ENCODE data around the gene ANO1. TPM values are rescaled to one million over a fixed set of nuclear protein-coding genes. Genes with fewer than 3 reads are reported as not detected.

The ANO1 gene
- total RNA-seq, 4 donors from 2014 or later = 5.1 to 17.5 (median 14.5) TPM

DNA sequence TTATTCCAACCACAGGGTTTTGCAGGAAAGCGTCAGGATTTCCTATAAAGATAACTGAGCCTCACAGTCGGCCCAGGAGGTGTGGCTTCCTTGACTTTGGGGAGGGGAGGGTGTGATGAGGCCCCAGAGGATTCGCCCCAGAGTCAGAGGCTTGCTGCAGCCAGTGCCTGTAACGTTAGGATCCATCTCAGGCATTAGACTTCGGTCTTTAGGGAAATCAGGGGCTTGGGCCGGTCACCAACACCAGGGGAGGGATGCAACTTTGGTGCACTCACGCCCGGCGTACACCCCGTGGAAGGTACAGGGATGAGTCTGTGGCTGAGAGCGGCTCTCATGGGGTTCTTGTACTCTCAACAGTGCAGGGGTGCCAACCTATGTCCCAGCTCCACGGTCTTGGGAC is 5.7 kb upstream of the ANO1 start:
- Histone ChIP-seq H3K9me3 (no peaks in the 10 kb centered on the region), H3K36me3 (no peaks in the 10 kb centered on the region), H3K27me3 (peaks cover 0 to 97% (median under 1%) of the 10 kb centered on the region in 4 donors), H3K4me3 (no peak overlapping the region), H3K27ac (no peak overlapping the region), H3K4me1 (peaks cover 0 to 22% (median 0%) of the 10 kb centered on the region in 3 donors)
- no peak for TF ChIP-seq POLR2A (IDR thresholded peaks at IDR 0.05)
- no peak for TF ChIP-seq CTCF (IDR thresholded peaks at IDR 0.05)
- 56 to 83% methylated on average over 5 to 10 of the region's 12 CpGs for WGBS, 2 donors
- intact Hi-C loops (cut with DNase I) = no loop called here
- DNase-seq = no peak

- 24 to 40% methylated on average over 16 to 18 of the region's 21 CpGs for WGBS, 2 donors
- no peak overlapping the region for H3K27ac ChIP-seq
- H3K27me3 ChIP-seq = peaks cover 0 to 97% (median 3%) of the 10 kb centered on the region in 4 donors
These were observed 5.0 kb upstream of the ANO1 start for GRCh38 chr11:70072861-70073755.

GRCh38 chr11:70073871-70074371 is 4.2 kb upstream of the ANO1 start:
- WGBS, 2 donors = 40 to 60% methylated on average over 12 to 17 of the region's 22 CpGs
- H3K27ac ChIP-seq = no peak overlapping the region
- H3K9me3 ChIP-seq = no peaks in the 10 kb centered on the region

More at GRCh38 chr11:70072861-70073755, 5.0 kb upstream of the ANO1 start:
- H3K9me3 ChIP-seq = no peaks in the 10 kb centered on the region
- H3K36me3 ChIP-seq = no peaks in the 10 kb centered on the region
- no peak overlapping the region for H3K4me3 ChIP-seq
- intact Hi-C loops (cut with DNase I) = no loop called here
- peaks cover 0 to 22% (median 2%) of the 10 kb centered on the region in 3 donors for H3K4me1 ChIP-seq
- TF ChIP-seq CTCF (IDR thresholded peaks at IDR 0.05) (no peak), POLR2A (IDR thresholded peaks at IDR 0.05) (no peak)
- no peak for DNase-seq

DNA sequence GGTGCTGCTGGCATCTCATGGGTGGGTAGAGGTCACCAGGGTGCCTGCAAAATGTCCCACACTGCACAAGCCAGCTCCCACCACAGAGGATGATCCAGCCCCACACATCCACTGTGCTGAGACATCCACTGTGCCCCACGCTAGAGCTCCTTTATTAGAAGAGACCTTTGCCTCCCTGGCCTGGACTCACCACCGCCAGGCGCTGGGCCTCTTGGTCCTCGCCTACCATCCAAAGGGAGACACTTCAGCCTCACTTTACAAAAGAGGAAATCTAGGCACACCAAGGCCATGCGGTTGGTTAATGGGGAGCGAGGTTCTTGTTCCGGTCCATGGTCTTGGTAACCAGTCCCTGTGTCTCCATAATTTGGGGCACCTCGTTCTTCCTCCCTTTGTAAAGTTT is 3.4 kb upstream of the ANO1 start:
- H3K27me3 ChIP-seq = peaks cover 0 to 97% (median 3%) of the 10 kb centered on the region in 4 donors
- no peaks in the 10 kb centered on the region for H3K9me3 ChIP-seq
- no peak overlapping the region for H3K27ac ChIP-seq
- intact Hi-C loops (cut with DNase I) = no loop called here
- no peak overlapping the region for H3K4me3 ChIP-seq
- peaks cover 2 to 28% (median 5%) of the 10 kb centered on the region in 3 donors for H3K4me1 ChIP-seq
- H3K36me3 ChIP-seq = no peaks in the 10 kb centered on the region
- DNase-seq = no peak
- no peak for TF ChIP-seq POLR2A (IDR thresholded peaks at IDR 0.05)
- 92 to 96% methylated on average over 6 to 8 of the region's 8 CpGs for WGBS, 2 donors

More at GRCh38 chr11:70073871-70074371, 4.2 kb upstream of the ANO1 start:
- Histone ChIP-seq H3K4me3 (no peak overlapping the region), H3K36me3 (no peaks in the 10 kb centered on the region), H3K4me1 (peaks cover 2 to 23% (median 4%) of the 10 kb centered on the region in 3 donors), H3K27me3 (peaks cover 0 to 97% (median 3%) of the 10 kb centered on the region in 4 donors)
- DNase-seq = no peak
- TF ChIP-seq CTCF (IDR thresholded peaks at IDR 0.05) = no peak
- no peak for TF ChIP-seq POLR2A (IDR thresholded peaks at IDR 0.05)
- intact Hi-C loops (cut with DNase I) = no loop called here

- peaks cover 0 to 97% (median 3%) of the 10 kb centered on the region in 4 donors for H3K27me3 ChIP-seq
- no peaks in the 10 kb centered on the region for H3K9me3 ChIP-seq
- TF ChIP-seq POLR2A (IDR thresholded peaks at IDR 0.05) = no peak
- TF ChIP-seq CTCF (IDR thresholded peaks at IDR 0.05) = no peak
- H3K36me3 ChIP-seq = no peaks in the 10 kb centered on the region
- intact Hi-C loops (cut with DNase I) = no loop called here
- 79 to 92% methylated on average over 4 to 8 of the region's 8 CpGs for WGBS, 2 donors
- no peak overlapping the region for H3K27ac ChIP-seq
- no peak overlapping the region for H3K4me3 ChIP-seq
- no peak for DNase-seq
- H3K4me1 ChIP-seq = peaks cover 2 to 34% (median 5%) of the 10 kb centered on the region in 3 donors
These were observed 2.3 kb upstream of the ANO1 start for GRCh38 chr11:70075836-70076235.
